Glomerular visceral epithelial cell (primary cell): ENCODE data around the gene ITGB3.

Experiments
- DNase-seq: peaks from one replicate; pipeline ENCODE4 v3.0.0-alpha.2; 2016; ENCODE audit errors: extremely low spot score

Gene ITGB3

DNA sequence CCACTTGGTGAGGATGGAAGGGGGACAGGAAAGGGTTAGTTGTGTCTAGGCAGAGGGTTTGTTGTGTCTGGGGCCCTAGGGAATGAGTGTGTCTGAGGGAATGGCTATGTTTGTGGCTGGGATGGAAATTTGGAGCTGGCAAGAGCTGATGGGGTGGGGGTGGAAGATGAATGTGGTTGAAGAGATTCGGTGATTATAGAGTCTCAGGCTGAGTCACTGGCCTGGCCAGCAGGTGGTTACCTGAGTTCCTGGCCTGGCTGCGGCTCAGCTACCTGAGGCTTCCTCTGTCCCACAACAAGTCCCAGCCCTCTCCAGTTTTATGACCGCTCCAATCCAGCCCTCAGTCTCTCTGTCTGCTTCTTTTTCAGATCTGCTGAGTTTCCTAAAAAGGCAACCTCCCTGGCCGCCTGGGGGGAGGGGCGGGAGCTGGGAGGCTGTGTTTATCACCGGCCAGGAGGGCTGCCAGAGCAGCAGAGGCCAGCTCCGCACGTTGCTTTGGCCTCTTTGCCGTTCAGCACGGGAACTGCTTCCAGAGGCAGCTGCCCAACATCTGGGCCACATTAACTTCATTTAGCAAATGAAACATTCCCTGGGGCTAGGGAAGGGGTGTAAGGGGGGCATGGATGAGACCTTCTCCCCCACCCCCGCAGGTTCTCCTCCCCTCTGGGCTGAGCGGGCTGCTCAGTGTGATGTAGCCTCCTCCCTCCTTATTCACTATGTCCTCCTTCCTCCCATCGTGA lies 21.8 kb downstream of the ITGB3 start:
- DNase-seq: peak; percentile 90

DNA sequence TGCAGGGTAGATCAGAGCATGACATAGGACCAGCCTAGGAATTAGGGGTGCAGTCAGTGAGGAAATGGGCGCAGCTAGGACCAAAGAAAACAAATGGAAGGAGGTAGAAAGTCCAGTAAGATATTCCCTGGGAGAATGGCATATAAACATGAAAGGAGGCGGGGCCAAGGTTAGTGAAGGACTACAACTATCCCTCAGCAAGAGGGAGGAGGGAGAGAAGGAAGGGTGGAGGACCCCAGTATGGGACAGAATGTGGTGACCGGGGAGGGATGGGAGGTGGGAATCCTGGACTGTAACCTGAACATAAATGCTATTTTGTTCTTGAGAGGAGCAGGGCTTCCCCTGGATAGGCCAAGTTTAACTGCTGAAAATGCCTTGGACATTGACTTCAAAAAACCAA lies 22.8 kb downstream of the ITGB3 start:
- DNase-seq: no peak

DNA sequence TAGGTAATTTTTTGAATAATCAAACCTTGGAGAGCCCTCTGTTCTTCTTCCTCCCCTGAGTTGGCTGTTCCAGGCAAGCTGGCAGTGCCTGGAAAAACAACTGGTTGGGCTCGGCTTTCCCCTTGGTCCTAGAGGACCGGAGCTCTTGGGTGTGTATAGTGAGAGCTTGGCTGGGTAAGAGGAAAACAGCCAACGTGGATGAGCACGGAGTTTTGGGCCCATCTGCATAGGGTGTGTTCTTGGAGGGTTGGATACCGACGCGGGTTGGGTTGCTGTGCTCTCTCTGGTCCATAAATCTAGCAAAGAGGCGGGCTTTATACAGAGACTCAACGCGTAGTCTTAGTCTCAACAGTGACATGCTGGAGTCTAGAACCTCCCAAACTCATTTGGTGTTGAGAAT lies 23.2 kb downstream of the ITGB3 start:
- no peak for DNase-seq

DNA sequence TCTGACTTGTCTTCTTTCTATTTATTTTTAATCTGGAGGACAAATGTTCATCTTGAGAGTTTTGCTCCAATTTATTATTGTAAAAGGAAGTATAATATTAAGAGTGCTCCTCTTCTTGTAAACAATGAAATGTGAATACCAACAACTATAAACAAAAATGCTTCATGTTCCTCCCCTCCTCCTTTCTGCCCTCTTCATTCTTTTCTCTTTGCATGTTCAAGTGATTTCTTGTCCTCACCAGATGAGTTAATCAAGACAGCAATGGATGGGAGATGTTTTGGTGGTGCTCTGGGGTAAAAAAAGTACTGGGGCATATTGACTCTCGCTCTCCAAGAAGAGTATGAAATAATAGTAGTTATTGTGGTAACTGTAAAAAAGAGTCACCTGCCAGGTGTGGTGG lies 24.3 kb downstream of the ITGB3 start:
- no peak for DNase-seq

DNA sequence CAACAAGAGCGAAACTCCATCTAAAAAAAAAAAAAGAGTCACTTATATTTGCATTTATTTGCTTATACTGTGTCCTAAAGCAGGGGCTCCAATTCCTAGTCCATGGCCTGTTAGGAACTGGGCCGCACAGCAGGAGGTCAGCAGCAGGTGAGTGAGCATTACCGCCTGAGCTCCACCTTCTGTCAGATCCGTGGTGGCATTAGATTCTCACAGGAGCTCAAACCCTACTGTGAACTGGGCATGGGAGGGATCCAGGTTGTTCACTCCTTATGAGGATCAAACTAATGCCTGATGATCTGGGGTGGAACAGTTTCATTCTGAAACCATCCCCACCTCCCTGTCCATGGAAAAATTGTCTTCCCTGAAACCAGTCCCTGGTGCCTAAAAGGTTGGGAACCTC lies 24.9 kb downstream of the ITGB3 start:
- peak; percentile 39 for DNase-seq

DNA sequence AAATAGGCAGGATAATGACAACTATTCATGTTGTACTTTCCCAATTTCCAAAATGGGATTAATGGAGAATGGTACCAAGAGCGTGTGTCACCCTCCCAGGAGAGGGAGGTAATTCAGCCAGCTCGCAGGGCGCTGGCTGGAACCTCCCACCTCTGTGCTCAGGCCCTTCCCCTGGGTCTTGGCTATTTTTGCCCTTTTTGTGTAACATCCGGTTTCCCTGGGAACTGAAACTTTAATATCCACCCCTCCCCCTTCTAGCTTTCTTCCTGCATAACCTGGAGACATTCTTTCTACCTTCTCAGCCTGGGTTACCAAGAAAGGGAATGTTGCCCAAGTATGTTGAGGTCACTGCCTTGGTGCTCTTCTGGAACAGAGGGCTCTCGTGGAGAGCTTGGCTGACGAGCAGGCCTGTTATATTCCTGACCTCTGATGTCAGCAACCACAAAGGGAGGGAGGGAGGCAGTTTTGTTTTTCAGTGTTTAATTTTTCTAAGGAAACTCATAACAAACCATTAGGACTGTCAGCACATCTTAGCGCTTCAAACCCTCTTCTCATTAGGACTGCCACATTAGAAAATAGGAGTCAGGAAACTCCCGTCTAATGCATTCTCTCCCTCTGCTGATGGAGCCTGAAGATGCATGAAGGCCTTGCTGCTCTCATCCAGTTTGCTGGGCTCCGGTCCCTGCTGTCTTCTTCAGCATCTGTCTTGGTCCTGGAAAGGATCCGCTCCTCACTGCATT lies 25.6 kb downstream of the ITGB3 start:
- DNase-seq: peak; percentile 100

DNA sequence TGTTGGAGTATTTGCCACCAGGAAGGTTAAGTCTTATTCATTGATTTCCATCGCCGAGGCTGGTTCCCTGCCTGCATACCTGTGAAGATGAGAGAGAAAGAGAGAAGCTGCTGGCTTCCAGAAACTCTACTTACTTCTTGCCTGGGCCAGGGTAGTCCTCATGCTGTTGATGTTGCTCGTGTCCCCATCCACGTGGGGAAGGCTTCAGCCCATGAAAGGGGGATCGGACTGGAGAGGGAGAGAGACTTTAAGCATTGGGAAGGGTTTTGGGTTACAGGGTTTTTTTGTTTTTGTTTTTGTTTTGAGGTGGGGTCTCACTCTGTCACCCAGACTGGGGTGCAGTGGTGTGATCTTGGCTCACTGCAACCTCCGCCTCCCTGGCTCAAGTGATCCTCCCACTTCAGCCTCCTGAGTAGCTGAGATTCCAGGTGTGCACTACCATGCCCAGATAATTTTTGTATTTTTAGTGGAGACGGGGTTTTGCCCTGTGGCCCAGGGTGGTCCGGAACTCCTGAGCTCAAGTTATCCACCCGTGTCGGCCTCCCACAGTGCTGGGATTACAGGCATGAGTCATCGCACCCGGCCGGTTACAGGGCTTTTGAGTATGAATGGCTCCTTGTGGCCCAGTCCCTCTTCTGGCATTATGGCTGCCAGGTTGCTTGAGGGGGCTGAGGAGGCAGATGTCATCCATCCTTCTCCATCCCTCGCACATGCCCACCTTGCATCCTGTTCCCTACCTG lies 26.6 kb downstream of the ITGB3 start:
- peak; percentile 97 for DNase-seq

DNA sequence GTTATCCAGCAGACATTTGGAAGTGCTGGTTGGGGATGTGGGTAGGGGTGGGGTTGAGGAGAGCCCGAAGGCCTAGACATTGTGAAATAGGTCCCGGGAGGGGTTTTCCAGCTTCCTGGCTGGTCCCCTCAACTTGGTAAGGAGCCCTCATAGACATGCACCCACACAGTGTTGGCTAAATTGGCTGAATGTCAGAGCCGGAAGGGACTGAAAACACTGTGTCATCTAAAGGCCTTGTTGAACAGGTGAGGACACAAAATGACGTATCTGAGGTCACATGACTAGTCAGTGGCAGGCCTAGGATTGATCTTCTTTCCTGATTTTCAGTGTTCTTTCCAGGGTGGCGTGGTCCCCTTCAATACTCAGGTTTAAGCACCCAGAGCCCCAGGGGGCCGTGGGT lies 27.6 kb downstream of the ITGB3 start:
- no peak for DNase-seq

DNA sequence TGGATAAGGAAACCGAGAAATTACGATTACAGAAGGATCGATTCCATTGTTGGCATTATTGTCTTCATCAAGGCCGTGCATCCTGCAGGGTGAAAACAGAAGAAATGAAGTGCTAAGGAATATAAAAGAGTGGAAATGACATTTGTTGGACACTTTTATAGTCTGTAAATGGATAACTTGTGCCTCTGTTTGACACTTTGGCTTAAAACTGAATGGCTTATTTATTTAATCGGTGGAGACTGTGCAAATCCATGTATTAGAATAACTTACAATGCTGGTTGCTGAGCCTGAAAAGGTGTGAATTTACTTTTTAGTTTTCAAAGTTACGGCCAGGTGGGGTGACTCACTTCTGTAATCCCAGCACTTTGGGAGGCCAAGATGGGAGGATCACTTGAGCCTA lies 31.4 kb downstream of the ITGB3 start:
- DNase-seq: no peak

DNA sequence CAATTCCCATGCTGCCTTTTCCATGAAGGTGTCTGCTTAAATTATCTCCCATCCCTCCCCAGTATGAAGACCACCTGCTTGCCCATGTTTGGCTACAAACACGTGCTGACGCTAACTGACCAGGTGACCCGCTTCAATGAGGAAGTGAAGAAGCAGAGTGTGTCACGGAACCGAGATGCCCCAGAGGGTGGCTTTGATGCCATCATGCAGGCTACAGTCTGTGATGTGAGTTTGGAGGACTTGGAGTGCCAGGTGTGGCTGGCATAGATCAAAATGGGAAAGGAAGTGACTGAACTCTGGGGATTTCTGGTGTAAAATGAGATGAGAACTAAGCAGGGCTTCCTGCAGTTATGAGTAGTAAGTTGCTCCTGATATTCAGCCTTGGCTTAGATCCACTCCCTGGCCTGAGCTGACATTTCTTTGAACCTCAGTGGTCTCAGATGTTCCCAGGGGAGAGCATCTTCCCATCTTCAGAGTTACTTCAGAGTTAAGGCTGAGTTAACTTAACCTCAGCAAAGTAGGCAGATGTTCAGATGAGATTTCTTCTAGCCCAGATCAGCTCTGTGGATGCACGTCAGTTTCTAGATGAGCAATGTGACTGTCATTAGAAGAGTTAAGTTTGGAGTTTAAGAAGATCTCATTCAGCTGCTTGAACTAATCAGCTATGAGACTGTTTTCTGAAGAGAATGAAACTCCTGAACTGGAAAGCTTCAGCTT lies 32.7 kb downstream of the ITGB3 start:
- no peak for DNase-seq

DNA sequence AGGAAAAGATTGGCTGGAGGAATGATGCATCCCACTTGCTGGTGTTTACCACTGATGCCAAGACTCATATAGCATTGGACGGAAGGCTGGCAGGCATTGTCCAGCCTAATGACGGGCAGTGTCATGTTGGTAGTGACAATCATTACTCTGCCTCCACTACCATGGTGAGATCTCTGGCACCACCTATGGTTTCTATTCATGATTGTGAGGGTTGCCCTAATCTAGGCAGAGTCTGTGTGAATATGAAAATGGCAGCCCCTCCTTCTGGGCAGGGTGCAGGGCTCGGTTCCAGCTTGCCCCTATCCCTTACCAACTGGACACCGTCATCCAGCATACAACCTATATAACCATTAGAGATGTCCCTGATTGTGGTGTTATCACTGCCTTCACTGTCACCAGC lies 33.4 kb downstream of the ITGB3 start:
- no peak for DNase-seq

DNA sequence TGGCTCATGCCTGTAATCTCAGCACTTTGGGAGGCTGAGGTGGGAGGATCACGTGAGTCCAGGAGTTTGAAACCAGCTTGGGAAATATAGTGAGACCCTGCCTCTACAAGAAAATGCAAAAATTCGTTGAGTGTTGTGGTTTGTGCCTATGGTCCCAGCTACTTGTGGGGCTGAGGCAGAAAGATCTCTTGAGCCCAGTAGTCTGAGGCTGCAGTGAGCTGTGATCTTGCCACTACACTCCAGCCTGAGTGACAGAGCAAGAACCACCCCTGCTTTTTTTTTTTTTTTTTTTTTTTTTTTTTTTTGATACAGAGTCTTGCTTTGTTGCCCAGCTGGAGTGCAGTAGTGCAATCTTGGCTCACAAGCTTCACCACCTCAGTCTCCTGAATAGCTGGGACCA lies 34.0 kb downstream of the ITGB3 start:
- DNase-seq: no peak

DNA sequence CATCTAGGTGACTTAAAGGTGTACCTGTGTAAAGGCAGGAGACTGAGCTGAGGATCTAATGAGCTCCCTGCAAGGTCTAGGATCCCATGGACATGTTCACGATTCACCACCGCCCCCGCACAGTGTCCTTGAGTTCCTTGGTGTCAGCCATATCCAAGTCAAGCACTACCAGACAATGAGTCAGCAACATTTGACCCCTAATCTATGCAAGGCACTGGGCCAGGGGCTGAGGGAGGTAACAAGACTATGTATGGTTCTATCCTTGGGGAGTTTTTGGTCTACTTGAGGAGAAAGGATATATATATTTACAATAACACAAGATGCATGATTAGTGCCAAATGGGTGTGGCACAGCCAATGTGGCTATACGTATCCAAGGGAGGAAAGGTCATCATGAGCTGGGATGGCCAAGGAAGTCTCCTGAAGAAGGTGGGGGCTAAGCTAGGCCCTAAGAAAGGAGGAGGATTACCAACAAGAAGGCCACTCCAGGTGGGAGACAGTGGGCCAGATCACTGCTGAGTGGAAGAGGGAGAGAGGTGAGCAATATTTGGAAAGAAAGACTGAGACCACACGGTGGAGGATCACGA lies 35.0 kb downstream of the ITGB3 start:
- DNase-seq: no peak

DNA sequence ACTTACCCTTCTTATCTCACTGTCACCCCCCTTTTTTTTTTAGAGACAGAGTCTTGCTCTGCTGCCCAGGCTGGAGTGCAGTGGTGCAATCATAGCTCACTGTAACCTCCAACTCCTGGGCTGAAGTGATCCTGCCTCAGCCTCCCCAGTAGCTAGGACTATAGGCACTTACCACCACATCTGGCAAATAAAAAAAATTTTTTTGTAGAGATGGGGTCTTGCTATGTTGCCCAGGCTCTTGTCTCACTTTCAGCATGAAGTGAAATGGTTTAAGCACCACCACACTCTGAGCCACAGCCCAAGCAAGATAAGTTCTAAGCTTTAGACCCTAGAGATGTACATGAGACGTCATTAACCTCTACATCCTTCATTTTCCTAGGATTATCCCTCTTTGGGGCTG lies 35.7 kb downstream of the ITGB3 start:
- no peak for DNase-seq

DNA sequence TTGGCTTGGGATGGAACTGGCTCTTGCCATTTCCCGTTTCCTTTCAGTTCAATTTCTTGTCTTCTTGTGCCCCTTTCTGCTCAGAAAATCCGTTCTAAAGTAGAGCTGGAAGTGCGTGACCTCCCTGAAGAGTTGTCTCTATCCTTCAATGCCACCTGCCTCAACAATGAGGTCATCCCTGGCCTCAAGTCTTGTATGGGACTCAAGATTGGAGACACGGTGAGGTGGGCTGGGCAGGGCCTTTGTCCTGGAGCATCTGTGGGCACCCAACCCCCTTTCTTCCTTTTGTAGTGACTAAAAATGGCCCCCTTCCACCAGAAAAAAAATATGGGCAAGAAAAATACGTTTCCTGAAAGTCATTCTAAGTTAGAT lies 37.2 kb downstream of the ITGB3 start:
- no peak for DNase-seq

DNA sequence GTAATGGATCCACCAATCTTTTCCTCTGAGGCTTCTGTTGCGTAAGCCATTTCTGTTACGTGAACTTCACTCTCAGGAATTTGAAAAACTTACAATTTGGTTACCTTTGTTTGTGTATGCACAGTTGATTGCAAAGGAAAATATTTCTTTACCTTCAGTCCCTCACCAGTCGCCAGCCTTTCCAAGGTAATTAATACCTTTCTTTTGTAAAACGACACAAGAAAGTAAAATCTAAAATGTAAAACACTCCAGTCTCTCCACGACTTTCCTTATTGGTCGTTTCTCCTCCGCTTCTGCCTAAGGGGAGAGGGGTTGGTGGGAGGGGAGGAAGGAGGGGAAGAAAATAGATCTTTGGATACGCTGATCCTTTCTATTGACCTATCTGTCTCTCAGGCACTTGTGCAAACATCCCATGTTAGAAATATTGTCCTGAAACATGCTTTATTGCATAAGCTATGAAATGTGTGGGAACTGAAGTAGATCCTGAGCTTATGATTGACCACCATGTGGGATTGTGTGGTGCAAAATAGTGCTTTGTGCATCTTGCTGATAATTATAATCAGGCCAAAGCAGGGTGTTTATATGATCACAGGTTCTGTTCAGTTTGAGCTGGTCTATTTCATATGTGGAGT lies 37.7 kb downstream of the ITGB3 start:
- no peak for DNase-seq

DNA sequence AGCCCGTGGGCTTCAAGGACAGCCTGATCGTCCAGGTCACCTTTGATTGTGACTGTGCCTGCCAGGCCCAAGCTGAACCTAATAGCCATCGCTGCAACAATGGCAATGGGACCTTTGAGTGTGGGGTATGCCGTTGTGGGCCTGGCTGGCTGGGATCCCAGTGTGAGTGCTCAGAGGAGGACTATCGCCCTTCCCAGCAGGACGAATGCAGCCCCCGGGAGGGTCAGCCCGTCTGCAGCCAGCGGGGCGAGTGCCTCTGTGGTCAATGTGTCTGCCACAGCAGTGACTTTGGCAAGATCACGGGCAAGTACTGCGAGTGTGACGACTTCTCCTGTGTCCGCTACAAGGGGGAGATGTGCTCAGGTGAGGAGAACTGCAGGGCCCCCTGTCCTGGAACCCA lies 38.6 kb downstream of the ITGB3 start:
- DNase-seq: no peak

DNA sequence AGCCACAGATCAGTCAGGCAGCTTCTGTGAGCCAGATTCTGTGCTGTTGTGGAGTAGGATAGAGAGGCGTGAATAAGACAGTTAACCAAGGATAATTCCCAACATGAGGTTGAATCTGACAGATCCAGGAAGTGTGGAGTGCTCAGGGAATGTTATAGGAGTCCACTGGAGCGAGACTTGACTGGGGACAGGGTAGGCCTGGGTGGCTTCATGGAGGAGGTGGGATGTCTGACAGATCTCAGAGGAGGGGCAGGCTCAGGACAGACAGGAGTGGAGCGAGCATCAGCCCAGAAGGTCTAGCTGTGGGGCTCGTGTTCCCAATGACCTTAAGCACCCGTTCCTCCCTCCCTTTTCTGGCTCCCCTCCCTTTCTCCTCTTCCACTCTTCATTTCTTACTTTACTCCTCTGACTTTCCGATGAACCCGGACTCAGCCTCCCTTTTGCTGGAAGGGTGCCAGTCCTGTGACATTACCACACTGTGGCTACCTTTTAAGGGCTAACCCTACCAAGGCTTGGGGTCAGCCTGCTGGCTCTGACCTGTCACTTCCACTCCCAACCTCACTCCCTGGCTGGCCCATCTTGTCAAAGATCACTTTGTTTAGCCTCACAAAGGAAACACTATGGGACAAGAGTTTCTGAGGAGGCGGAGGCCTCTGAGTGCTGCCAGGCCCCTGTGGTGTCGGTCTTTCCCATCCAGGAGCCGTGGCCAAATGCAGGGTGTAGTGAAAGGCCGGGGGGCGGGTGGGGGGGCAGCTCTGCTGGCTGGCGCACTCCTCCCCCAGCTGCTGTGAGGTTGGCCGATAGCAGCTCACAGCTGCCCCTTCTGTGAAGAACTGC lies 41.6 kb downstream of the ITGB3 start:
- no peak for DNase-seq

DNA sequence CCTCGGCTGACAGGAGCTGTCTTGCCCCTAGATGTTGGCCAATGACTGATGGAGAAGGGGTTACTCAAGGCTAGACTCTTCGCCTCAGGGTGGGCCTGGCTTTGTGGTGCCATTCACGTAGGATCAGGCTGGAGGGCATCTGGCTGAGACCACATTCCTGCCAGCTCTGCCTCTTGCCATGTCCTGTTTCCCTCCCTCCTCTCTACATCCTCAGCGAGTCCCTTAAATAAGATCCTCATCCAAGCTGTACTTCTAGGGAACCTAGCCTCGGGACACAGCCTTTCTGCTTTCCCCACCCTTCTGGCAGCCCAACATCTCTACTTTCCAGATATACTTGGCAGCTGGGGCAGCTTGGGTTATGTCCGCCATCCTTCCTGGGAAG lies 42.2 kb downstream of the ITGB3 start:
- DNase-seq: no peak

DNA sequence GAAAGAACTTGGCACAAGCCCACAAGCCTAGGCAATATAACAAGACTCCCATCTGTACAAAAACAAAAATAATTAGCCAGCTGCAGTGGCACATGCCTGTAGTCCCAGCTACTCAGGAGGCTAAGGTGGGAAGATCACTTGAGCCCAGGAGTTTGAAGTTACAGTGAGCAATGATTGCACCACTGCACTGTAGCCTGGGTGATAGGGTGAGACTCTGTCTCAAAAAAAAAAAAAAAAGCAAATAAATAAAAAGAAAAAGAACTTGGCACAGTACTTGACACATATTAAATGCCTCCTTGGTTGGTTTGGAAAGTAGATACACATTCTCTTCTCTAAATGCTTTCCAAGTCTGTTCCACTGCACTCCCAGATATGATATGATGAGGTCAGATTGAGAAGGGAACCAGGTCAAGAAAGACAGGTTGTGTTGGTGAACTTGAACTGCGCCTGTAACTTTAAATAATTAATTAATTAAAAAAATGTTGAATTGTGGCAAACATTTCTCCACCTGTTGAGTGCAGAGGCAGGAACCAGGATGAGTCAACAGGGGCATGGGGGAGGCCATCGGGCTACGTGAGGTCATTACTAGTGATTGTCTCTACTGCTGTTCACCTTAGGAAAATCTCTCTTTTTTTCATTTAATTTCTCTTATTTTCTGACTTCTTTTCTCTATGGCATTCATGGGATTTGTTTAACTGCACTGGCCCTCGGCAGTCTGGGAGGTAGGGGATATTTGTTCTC lies 44.2 kb downstream of the ITGB3 start:
- peak; percentile 25 for DNase-seq
